NCI-H128 (cell line): ENCODE results near the gene BCL2.

Experiments used
- DNase-seq: peaks from one replicate; lab custom pipeline; 2025; ENCODE audit not compliant: unreplicated experiment; lab: John Stamatoyannopoulos, UW

The BCL2 gene

DNA sequence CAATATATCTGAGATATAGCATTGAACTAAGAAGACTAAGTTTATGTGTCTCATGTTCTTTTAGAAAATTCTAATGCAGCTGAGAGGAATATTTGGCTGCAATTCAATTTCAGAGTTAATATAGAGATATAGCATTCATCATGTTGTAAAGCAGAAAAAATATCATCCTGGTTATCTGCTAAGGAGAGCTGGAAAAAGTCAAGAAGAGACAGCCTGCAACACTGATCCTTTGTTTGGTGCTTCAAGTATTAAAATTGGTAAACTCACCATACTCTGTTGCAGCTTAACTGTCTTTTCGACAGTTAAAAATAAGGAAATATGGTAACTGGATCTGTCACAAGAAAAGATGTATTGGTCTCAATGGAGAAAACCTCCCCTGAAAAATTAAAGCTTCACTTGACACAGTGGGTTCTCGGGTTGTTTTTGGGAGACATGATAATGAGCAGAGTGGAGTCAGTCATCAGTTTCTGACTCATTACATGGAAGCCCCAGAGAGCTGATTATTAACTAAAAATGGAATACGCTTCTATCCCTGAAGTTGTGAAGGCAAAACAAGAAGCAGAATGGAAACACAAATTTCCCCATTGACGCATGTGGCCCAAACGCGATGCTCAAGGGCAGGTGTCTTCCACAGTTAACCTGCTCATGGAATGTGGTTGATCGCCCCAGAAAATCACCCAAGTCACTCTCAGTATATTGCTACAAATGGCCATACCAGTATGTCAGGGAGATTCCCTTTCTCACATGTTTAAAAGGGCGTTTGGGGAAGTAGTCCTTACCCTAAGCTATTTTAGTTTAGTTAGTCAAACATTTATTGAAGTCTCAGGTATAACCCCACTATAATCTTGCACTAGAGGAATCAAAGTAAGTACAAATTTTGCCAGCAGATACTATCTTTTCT, 8.2 kb downstream of the BCL2 start:
- DNase-seq = no peak

- no peak for DNase-seq
Measured at GRCh38 chr18:63309422-63309821, 10.1 kb downstream of the BCL2 start.

DNA sequence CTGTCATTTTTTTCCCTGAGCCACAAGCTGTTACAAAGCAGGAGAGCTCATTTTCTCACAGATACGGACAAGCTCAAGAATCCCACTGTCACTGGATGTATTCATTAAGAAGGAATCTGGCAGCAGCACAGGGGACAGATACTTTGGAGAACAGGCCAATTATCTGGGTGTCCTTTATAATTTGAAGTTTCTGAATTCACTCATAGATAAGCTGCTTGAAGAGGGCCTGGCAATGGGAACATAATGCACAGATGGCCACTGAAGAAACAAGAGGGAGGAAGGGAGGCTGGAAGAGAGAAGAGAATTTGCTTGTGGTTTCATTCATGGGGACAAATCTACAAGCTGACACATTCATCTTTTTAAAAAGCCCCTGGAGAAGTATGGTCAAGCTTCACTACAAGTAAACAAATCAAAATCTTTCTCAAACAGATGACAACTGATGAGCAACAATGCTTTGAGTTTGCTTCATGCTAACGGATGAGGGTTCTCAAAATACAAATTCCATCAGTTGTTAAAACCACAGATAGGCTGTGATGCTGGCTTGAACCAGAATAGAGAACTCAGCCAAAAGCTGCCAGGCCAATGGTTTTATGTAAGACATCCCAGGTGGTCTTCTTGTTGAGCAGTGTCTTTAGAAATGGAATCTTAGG, 11.9 kb downstream of the BCL2 start:
- no peak for DNase-seq

DNA sequence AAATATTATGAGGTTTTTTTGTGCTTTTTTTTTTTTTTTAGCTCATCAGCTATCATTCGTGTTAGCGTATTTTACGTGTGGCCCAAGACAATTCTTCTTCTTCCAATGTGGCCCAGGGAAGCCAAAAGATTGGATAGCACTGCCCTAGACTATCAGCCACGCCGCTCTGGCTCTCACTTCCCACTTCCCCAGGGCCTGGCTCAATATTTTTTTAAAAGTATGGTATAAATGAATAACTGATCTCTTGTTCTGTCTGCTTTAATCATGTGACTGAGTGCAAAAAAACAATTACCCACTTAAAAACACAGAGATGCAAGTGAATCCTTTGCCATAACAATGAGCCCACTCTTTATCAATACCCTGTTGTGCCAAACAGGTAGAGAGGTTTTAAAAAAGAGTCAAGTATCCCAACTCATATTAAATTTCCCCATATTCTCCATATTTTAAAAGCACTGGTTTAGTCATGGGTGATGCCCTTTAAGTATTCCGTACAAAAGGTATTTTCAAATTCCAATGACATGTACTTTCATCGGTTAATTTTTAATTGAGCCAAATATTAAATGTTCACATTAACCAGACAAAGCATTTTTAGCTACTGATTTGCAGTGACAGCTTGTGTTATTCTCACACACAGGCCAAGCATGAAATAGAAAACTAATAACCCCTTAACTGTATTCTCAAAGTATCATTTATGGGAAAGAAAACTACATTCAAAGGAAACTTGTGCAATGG, 12.6 kb downstream of the BCL2 start:
- DNase-seq = no peak

- DNase-seq = no peak
Measured at GRCh38 chr18:63306249-63306648, 13.3 kb downstream of the BCL2 start.

DNA sequence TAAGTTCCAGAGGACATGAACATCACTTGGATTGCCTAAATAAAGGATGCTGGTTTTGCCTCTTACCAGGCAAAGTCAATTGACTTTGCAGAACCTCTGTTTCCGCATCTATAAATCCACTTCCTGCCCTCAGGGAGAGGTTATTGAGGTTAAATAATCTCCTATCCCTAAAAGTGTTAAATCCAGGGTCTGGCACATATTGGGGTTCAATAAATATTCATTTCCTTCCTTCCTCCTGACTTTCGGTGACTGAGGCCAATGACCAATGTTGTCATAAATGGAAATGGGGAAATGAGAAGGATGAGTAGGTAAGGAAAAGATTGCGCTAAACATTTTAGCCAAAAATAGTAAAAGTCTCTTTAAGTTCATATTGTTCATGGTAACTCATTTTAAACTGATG, 16.0 kb downstream of the BCL2 start:
- no peak for DNase-seq

DNA sequence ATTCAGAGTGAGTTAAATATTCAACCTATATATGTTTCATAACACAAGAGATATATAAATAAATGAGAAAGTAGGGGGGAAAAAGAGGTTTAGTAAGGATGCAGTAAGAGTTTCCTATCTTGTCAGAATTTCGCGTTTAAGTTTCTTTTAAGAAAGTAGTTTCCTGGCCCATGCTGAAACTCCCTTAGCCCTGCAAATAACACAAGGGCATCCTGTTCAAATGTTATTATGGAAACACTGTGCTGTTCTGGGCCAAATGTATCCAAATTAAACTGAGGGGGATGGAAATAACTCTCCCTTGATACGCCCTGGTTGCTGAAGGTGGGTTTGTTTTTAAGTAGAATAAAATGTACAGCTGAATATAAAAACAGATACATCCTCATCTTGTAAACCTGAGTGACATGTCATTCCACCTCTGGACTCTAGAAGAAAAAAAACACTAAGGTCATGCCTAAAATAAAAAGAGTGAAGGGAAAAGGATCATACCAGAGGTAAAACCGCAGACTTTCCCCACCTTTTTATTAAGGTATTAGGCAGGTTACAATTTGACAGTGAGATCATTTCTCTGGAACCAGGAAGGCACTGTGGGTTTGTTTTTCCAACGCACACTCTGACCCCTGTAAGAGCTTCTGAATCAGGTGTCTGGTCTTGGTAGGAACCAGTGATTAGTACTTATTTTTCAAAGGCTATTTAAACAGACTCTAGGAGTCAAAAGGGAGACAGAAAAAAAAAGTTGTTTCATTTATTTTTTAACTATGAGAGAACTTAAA, 16.7 kb downstream of the BCL2 start:
- no peak for DNase-seq

DNA sequence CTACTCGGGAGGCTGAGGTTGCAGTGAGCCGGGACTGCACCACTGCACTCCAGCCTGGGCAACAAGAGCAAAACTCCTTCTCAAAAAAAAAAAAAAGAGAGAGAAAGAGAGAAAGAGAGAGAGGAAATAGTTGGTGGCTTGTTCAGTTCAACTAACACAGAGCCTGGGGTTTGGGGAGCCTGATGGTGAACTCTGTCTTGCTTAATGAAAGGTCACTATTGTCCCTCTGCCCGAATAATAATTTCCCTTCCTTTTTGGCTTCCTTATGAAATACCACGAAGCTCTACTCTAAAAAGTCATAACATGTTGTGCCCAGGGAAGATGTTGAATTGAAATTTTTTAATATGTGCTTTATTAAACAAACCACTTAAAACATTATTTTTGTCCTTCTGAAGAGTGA, 17.3 kb downstream of the BCL2 start:
- DNase-seq = no peak

GRCh38 chr18:63301434-63301833, 18.1 kb downstream of the BCL2 start:
- DNase-seq = no peak

- no peak for DNase-seq
Measured at GRCh38 chr18:63299837-63300745, 19.5 kb downstream of the BCL2 start.

- no peak for DNase-seq
Measured at GRCh38 chr18:63298400-63299365, 20.9 kb downstream of the BCL2 start.

DNA sequence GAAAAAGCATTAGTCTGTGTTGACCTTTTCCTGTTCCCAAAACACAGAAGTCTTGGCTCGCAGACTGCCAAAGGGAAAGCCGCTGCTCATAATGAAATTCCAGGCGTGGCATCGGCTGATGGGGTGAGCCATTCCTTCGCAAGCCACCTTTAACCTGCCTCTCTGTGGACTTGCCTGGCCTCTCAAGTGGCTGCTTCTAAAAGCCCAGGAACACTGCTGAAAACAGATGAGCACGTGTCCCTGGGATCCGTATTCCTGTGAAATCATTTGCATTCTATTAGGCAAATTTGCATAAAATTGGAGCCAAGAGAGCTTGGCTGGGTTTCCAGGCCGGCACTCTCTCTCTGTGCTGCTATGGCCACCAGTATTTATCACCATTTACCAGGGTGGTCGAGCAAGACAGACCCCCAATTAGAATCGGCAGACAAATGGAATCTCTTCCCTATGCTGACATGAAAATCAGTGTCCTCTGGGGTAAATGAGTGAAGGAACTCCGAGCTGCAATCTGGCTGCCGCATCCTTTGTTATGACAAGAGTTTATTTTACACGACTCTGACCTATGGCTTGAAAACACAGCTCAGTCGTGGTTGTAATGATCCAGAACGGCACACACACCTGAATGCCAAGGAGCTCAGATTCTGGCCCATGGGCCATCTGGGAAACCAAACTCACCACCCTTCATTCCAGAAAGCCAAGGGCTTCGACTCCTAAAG, 21.7 kb downstream of the BCL2 start:
- no peak for DNase-seq

GRCh38 chr18:63293935-63294334, 25.6 kb downstream of the BCL2 start:
- DNase-seq = no peak

DNA sequence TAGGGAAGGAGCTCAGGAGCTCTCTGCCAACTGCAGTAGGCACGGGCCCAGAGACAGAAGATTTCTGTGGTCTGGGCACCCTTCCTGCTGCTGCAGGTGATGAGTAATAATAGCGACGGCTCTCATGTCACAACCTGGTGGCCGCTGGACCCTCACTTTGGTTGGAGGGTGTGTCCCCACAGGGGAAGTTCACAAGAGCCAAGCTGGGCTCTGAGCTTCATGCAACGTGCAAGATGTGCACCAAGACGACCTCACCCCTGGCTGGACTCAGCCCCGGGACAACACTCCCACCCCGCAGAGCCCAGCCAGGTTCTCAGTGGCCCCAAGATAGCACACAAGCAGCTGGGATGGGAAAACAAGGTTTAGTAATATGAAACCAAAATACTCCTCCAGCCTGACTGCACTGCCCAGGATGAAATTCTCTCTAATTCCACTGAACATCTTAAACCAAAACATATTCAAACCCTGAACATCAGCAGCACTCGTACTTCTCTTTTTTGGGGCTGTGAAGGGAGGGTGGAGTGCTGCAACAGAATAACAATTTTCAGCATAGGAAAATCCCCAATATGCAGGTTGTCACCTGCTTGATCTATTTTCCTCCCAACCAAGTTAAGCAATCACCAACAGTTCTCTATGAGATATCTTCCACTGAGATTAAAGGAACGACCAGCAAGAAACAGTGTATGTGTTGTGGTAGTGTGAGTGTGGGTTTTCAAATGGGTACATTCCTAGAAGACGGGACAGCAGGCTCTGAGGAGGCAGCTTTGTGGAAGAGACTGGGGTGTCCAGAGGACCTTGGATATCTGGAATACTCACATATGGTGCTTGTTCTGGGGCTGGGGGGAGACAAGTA, 26.5 kb downstream of the BCL2 start:
- DNase-seq = no peak

DNA sequence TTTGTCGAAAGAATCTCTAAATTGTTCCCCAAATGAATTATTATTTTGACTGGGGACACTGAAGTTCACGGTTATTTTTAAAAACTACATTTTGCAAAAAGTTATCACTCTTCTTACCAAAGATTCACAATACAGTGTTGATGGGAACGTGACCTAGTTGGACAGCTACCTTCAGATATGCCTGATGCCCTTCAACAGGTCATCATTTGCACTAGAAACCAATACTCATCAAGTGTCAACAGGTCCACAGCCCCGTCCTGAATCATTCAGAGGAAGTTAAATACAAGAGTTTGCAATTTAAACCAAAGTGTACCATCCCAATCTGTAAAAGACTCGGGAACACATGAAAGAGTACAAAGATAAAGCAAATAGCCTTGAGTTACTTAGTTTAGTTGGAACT, 28.3 kb downstream of the BCL2 start:
- DNase-seq = no peak

- DNase-seq = no peak
Measured at GRCh38 chr18:63290821-63291200, 28.8 kb downstream of the BCL2 start.

DNA sequence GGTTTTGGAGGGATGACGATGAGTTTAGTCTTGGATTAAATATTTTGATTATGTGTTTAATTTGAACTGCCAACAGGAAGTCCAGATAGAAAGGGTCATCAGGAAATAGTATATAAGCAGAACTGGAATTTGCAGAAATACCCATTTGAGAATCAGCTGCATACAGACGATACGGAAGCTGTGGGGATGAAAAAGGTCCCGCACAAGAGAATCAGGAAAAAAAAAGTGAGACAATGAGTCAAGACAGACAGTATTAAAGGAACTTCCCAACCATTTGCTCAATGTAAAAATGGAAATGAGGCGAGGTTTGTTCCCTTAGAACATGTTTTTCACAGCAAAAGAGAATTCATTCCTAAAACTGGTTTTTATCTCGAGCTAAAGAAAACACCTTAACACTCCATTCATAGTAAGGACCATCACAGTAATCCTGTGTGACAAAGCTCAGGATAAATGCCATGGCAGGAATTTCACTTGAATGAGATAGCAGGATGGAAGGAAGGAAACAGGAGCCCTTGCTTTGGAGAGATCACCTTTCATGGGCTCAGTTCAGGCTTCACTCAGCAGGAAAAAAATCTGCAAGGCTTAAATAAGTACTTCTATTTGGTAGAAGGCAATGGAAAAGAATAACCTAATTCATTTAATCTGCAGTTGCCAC, 29.3 kb downstream of the BCL2 start:
- no peak for DNase-seq
